PC-3 (cell line): Measurements from ENCODE around the gene MRPS7. TPM values are rescaled to one million over a fixed set of nuclear protein-coding genes. Genes with fewer than 3 reads are reported as not detected.

Experiments used
- ATAC-seq: fragments of 200-7000 bp; cut with Tn5 transposase; 2 replicates; pipeline ENCODE4 v1.9.1; 2020; ENCODE audit warnings: mild to moderate bottlenecking, moderate library complexity
- BruUV-seq: library from RNA; stranded (reverse); fragments of 400-500 nt; replicated peaks from 2 replicates; lab custom pipeline; 2021; lab: Mats Ljungman, UMichigan
- CTCF ChIA-PET: fragments of 300-600 bp; sonication (Branson Sonifier 250); formaldehyde crosslinking; loops from one replicate; lab custom pipeline; 2022; ENCODE audit warnings: antibody characterized with exemption; lab: Charles Lee
- POLR2A ChIA-PET: fragments of 300-600 bp; sonication (Branson Sonifier 250); formaldehyde crosslinking; loops from one replicate; lab custom pipeline; 2022; ENCODE audit warnings: antibody characterized with exemption; ENCODE audit not compliant: unreplicated experiment; lab: Charles Lee
- DNase-seq: peaks from one replicate; pipeline ENCODE4 v3.0.0-alpha.2; 2015
- H2AFZ ChIP-seq: fragments of 300-600 bp; sonication (generic); 2 replicates; pipeline ENCODE4 v1.6.0; 2016; ENCODE audit warnings: antibody characterized with exemption, low read length
- H3F3A ChIP-seq: fragments of 300-600 bp; sonication (generic); one replicate; pipeline ENCODE4 v1.6.0; 2017; ENCODE audit warnings: antibody characterized with exemption, low read length, control low read depth, mild to moderate bottlenecking; ENCODE audit not compliant: unreplicated experiment
- H3K27ac ChIP-seq: fragments of 300-600 bp; sonication (generic); 2 replicates; pipeline ENCODE4 v1.5.1; 2016; ENCODE audit warnings: mild to moderate bottlenecking, low read length
- H3K27me3 ChIP-seq: fragments of 300-600 bp; sonication (generic); 2 replicates; pipeline ENCODE4 v1.6.1; 2016; ENCODE audit warnings: low read length, mixed read lengths
- H3K36me3 ChIP-seq: fragments of 300-600 bp; sonication (generic); 2 replicates; pipeline ENCODE4 v1.6.1; 2016; ENCODE audit warnings: low read depth, mixed run types, low read length, mixed read lengths
- H3K4me1 ChIP-seq: fragments of 300-600 bp; sonication (generic); 2 replicates; pipeline ENCODE4 v1.5.1; 2016; ENCODE audit warnings: low read length; ENCODE audit not compliant: insufficient read depth
- H3K4me2 ChIP-seq: fragments of 300-600 bp; sonication (generic); 2 replicates; pipeline ENCODE4 v1.6.0; 2016; ENCODE audit warnings: low read length
- H3K4me3 ChIP-seq: fragments of 300-600 bp; sonication (generic); 2 replicates; pipeline ENCODE4 v1.5.1; 2016; ENCODE audit warnings: mild to moderate bottlenecking, low read length, mixed read lengths
- H3K79me2 ChIP-seq: fragments of 300-600 bp; sonication (generic); 2 replicates; pipeline ENCODE4 v1.6.1; 2017; ENCODE audit warnings: low read length, mixed read lengths
- H3K9ac ChIP-seq: fragments of 300-600 bp; sonication (generic); 2 replicates; pipeline ENCODE4 v1.6.0; 2016; ENCODE audit warnings: mild to moderate bottlenecking, low read length
- H3K9me2 ChIP-seq: fragments of 300-600 bp; sonication (generic); replicated peaks from 2 replicates; pipeline ENCODE4 v1.6.1; 2016; ENCODE audit warnings: mixed run types, low read length, mixed read lengths
- H3K9me3 ChIP-seq: fragments of 300-600 bp; sonication (generic); 2 replicates; pipeline ENCODE4 v1.6.1; 2016; ENCODE audit warnings: low read length, mixed read lengths
- H4K20me1 ChIP-seq: fragments of 300-600 bp; sonication (generic); 2 replicates; pipeline ENCODE4 v1.6.1; 2016; ENCODE audit warnings: low read length, mixed read lengths
- CTCF ChIP-seq: fragments of 300-600 bp; sonication (generic); conservative IDR thresholded peaks from 2 replicates; pipeline ENCODE4 v1.5.1; 2017; ENCODE audit warnings: antibody characterized with exemption, low read depth, mild to moderate bottlenecking, low read length
- EZH2 ChIP-seq: fragments of 300-600 bp; sonication (generic); IDR thresholded peaks from one replicate; pipeline ENCODE4 v1.6.1; 2017; ENCODE audit warnings: antibody characterized with exemption, mild to moderate bottlenecking, low read length; ENCODE audit not compliant: unreplicated experiment
- EZH2phosphoT487 ChIP-seq: fragments of 300-600 bp; sonication (generic); IDR thresholded peaks from 2 replicates; pipeline ENCODE4 v1.6.1; 2018; ENCODE audit warnings: mild to moderate bottlenecking, antibody characterized with exemption, low read length, borderline replicate concordance
- intact Hi-C: fragments of 100-400 bp; cut with micrococcal nuclease; formaldehyde crosslinking; loops from 2 replicates; pipeline ENCODE4 v1.9.0; 2023
- total RNA-seq: library from RNA; depleted of rRNA; stranded (reverse); fragments of >200 nt; gene quantifications from 2 replicates; pipeline ENCODE4 v1.2.3, GENCODE V29; 2014

The MRPS7 gene
- total RNA-seq, 1 experiment from 2014 or later: 144 TPM

GRCh38 chr17:75238684-75239191 lies 22.9 kb upstream of the MRPS7 start:
- peaks cover 76% of the 10 kb centered on the region for H3K36me3 ChIP-seq
- H3K9ac ChIP-seq: no peak overlapping the region
- peak; percentile 84 for ATAC-seq

DNA sequence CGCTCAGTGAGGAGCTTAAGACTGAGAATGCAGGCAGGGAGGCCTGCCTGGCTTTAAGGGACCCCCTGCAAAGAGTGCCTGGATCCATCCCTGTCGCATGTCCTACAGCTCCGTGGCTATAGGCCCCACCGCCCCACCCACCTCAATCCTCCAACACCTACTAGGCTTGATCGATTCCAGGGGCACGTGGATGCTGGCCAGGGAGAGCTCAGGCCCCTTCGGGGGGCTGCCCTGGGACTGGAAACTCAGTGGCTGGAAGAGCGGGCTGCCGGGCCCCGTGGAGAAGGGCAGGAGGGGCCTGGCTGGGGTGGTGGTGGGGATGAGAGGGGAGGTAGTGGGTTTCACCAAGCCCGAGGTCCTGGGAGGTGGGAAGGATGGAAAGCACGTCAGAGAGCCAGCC lies 22.5 kb upstream of the MRPS7 start:
- H3K4me2 ChIP-seq: no peak overlapping the region
- H3K27me3 ChIP-seq: no peaks in the 10 kb centered on the region
- no peak overlapping the region for H3K4me3 ChIP-seq
- no peak overlapping the region for H3K9ac ChIP-seq
- H4K20me1 ChIP-seq: no peaks in the 10 kb centered on the region
- no peaks in the 10 kb centered on the region for H3K4me1 ChIP-seq
- no peak overlapping the region for H3K27ac ChIP-seq
- POLR2A ChIA-PET: no interaction called here
- ATAC-seq: peak; percentile 2; the same call in 1 of the 2 replicates
- no peaks in the 10 kb centered on the region for H3K9me3 ChIP-seq
- H2AFZ ChIP-seq: no peak overlapping the region
- intact Hi-C loops: no loop called here
- peaks cover 78% of the 10 kb centered on the region for H3K36me3 ChIP-seq
- DNase-seq: no peak
- H3K9me2 ChIP-seq: no peaks in the 10 kb centered on the region
- CTCF ChIA-PET: interaction anchor here (0.6 kb wide), 1 partner anchor 817 kb away, joined by 8 read pairs; no protein-coding TSS in a partner anchor
- no TSS peak for BruUV-seq
- no peak for TF ChIP-seq EZH2
- no peaks in the 10 kb centered on the region for H3K79me2 ChIP-seq
- H3F3A ChIP-seq: peaks cover 4% of the 10 kb centered on the region

More at GRCh38 chr17:75238684-75239191, 22.9 kb upstream of the MRPS7 start:
- Histone ChIP-seq H2AFZ (no peak overlapping the region), H3K4me3 (no peak overlapping the region), H3K9me2 (no peaks in the 10 kb centered on the region), H3K27me3 (no peaks in the 10 kb centered on the region), H3K27ac (no peak overlapping the region), H4K20me1 (no peaks in the 10 kb centered on the region), H3K4me2 (no peak overlapping the region), H3K9me3 (no peaks in the 10 kb centered on the region), H3F3A (peaks cover 4% of the 10 kb centered on the region), H3K79me2 (no peaks in the 10 kb centered on the region), H3K4me1 (no peaks in the 10 kb centered on the region)
- TSS peak; percentile 13 for BruUV-seq
- intact Hi-C loops: no loop called here
- DNase-seq: peak; percentile 77
- ChIA-PET CTCF (interaction anchor here (0.6 kb wide), 1 partner anchor 817 kb away, joined by 8 read pairs; no protein-coding TSS in a partner anchor), POLR2A (no interaction called here)
- no peak for TF ChIP-seq EZH2
- TF ChIP-seq EZH2phosphoT487: no peak
- peak; percentile 97 for TF ChIP-seq CTCF

DNA sequence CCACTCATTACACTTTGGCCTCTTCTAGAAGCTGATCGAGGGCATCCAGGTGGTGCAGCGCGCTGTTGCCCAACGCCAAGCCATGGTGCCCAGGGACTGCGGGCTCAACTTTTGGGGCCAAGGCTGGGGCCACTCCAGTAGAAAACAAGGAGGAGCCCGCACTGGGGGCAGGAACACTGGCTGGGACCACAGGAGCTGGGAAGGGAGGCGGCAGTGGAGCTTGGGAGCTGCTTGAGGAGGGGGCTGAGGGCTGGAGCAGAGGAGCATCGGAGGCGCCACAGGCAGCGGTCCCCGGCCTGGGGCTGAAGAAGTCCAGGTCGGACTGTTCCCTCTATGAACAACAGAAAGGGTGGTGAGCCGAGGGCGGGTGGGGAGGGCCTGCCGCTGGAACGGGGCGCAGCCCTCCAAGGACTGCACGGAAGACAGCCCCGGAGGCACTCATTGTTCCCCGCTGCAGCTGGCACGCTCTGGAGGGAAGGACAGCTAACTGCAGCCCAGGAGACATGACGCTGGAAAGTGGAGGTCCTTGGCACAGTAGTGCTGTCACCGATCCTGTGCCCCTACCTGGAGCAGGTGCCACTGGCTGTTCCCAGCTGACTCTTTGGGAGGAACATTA lies 21.8 kb upstream of the MRPS7 start:
- no peak for DNase-seq
- no peaks in the 10 kb centered on the region for H3K4me1 ChIP-seq
- no peak for TF ChIP-seq CTCF
- no peak for TF ChIP-seq EZH2phosphoT487
- no peak for TF ChIP-seq EZH2
- no peaks in the 10 kb centered on the region for H3K9me2 ChIP-seq
- no peak overlapping the region for H3K4me3 ChIP-seq
- no peaks in the 10 kb centered on the region for H4K20me1 ChIP-seq
- no peaks in the 10 kb centered on the region for H3K27me3 ChIP-seq
- H3K9ac ChIP-seq: no peak overlapping the region
- peaks cover 4% of the 10 kb centered on the region for H3F3A ChIP-seq
- no peak overlapping the region for H3K27ac ChIP-seq
- peaks cover 80% of the 10 kb centered on the region for H3K36me3 ChIP-seq
- ATAC-seq: no peak; the same call in 1 of the 2 replicates
- CTCF ChIA-PET: interaction anchor here (0.6 to 1.7 kb wide), 5 partner anchors 8 to 180 kb away, joined by 3 to 9 read pairs (median 4); partner anchors contain the start of gene MIF4GD
- H3K79me2 ChIP-seq: no peaks in the 10 kb centered on the region
- H3K9me3 ChIP-seq: no peaks in the 10 kb centered on the region
- no peak overlapping the region for H3K4me2 ChIP-seq
- no peak overlapping the region for H2AFZ ChIP-seq
- intact Hi-C loops: no loop called here
- POLR2A ChIA-PET: no interaction called here
- BruUV-seq: no TSS peak
